ENCODE data around the gene XAB2.

XAB2 gene

GRCh38 chr19:7629347-7630054, at the start of gene XAB2, which contains the start of gene PET100 (continued):
- no peak for TF ChIP-seq ZNF768 (tag by site-specific recombination; IDR thresholded peaks at IDR 0.05)

DNA sequence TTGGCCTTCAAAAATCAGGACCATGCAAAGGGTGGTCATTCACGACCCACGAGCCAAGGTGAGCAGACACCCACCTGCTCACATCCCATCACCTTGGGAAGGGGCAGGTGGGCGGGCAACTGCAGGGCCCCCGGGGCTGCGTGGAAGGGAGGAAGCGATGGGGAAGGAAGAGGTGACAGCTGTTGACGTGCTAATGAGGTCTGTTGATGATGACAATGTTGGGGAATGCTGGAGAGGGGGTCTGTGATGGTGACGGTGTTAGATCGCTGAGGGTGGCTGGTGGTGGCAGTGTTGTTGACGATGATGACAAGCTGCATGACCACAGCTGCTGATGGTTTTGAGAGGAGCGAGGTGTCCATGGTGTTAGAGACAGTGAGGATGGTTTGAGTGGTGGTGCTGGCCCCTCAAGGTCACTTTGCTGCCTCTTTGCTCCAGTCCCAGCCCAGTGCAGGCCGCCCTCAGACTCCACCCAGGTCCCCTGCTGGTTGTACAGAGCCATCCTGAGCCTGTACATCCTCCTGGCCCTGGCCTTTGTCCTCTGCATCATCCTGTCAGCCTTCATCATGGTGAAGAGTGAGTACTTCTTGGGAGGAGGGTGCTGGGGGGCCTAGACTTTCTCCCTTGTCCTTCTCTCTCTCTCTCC, 48.4 kb upstream of the XAB2 start:
- H3K27ac ChIP-seq (ENCODE audit: extremely low read depth, low read depth, low read length), result no peak overlapping the region
- no peaks in the 10 kb centered on the region for H3K4me1 ChIP-seq (ENCODE audit: control insufficient read depth, insufficient read depth, low read length)
- H3K4me3 ChIP-seq (ENCODE audit: low read depth, low read length), result no peak overlapping the region
- peaks cover 0 to 9% of the 10 kb centered on the region in 2 experiments; a peak in 2 of 3 replicates for H3K36me3 ChIP-seq (ENCODE audit: control insufficient read depth in 2 of 2, insufficient read depth in 1 of 2, low read length in 2 of 2)
- ChIA-PET POLR2A (no interaction called here), CTCF (interaction anchor here (0.5 to 1.7 kb wide), 8 partner anchors 22 to 377 kb away, joined by 3 to 6 read pairs (median 3); no protein-coding TSS in a partner anchor)
- H3K9me3 ChIP-seq (ENCODE audit: control insufficient read depth, insufficient read depth, low read depth, low read length), result no peaks in the 10 kb centered on the region
- TF ChIP-seq ZFHX2 (tag by site-specific recombination; conservative IDR thresholded peaks at IDR 0.05) (0 out of 2 replicates have a peak, but pooled peaks have one; percentile 23), EGR2 (tag by site-specific recombination; IDR thresholded peaks at IDR 0.05; ENCODE audit: low read depth) (peak; percentile 39; the same call in 1 of the 2 replicates), GLI4 (tag by site-specific recombination; IDR thresholded peaks at IDR 0.05) (no peak), ZBTB1 (tag by site-specific recombination; IDR thresholded peaks at IDR 0.05) (no peak)

- Histone ChIP-seq H3K36me3 (ENCODE audit: control insufficient read depth in 2 of 2, insufficient read depth in 1 of 2, low read length in 2 of 2) (no peaks in the 10 kb centered on the region), H3K9me3 (ENCODE audit: control insufficient read depth, insufficient read depth, low read depth, low read length) (no peaks in the 10 kb centered on the region), H3K27ac (ENCODE audit: extremely low read depth, low read depth, low read length) (no peak within 1 kb of the TSS), H3K4me3 (ENCODE audit: low read depth, low read length) (no peak within 1 kb of the TSS), H3K4me1 (ENCODE audit: control insufficient read depth, insufficient read depth, low read length) (no peaks in the 10 kb centered on the region)
- POLR2A ChIA-PET, result no interaction called here
- CTCF ChIA-PET, result interaction anchor here (1.6 kb wide), 1 partner anchor 25 kb away, joined by 5 read pairs; no protein-coding TSS in a partner anchor
- TF ChIP-seq ZFHX2 (tag by site-specific recombination; conservative IDR thresholded peaks at IDR 0.05), result peak; percentile 58
- TF ChIP-seq CTCF (tag by site-specific recombination; IDR thresholded peaks at IDR 0.05), result no peak
- peak; percentile 46; the same call in 1 of the 2 replicates for TF ChIP-seq EGR2 (tag by site-specific recombination; IDR thresholded peaks at IDR 0.05; ENCODE audit: low read depth)
- no peak for TF ChIP-seq IKZF3 (tag by site-specific recombination; IDR thresholded peaks at IDR 0.05)
- no peak for TF ChIP-seq KLF9 (tag by site-specific recombination; IDR thresholded peaks at IDR 0.05; ENCODE audit: low read depth)
Observed at GRCh38 chr19:7676854-7677253, 47.5 kb upstream of the XAB2 start, which contains the start of gene MCEMP1. MCEMP1 (plus strand) TSS chr19:7677090; CDS start chr19:7677121, 31 bp downstream.

DNA sequence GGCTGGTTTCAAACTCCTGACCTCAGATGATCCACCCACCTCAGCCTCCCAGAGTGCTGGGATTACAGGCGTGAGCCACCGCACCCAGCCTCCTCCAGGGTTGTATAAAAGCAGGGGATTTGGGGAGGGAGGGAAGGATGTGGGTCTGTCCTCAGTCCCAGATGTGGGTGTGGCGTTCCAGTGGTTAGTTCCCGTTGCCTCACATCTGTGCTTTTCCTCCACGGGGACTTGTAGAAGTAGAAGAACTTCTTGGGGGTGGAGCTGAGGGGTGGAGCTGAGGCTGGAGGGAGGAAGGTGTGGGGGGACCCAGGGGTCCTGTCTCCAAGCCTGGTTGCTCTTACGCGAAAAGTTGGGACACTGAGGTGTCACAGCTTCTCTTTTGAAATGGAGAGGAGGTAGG, 47.0 kb upstream of the XAB2 start:
- H3K4me3 ChIP-seq (ENCODE audit: low read depth, low read length), result no peak overlapping the region
- CTCF ChIA-PET, result interaction anchor here (0.9 to 1.6 kb wide), 3 partner anchors 24 to 146 kb away, joined by 3 to 5 read pairs (median 3); no protein-coding TSS in a partner anchor
- no peak for TF ChIP-seq ZEB2 (tag by site-specific recombination; IDR thresholded peaks at IDR 0.05)
- 0 out of 2 replicates have a peak, but pooled peaks have one; percentile 12 for TF ChIP-seq KLF9 (tag by site-specific recombination; IDR thresholded peaks at IDR 0.05; ENCODE audit: low read depth)
- no peak for TF ChIP-seq ZFP37 (tag by site-specific recombination; IDR thresholded peaks at IDR 0.05)
- no peak for TF ChIP-seq ZNF768 (tag by site-specific recombination; IDR thresholded peaks at IDR 0.05)
- no peak for TF ChIP-seq ZNF274 (IDR thresholded peaks at IDR 0.05; ENCODE audit: low read length)
- no peak for TF ChIP-seq ZNF274 (tag by site-specific recombination; IDR thresholded peaks at IDR 0.05; ENCODE audit: borderline replicate concordance)
- TF ChIP-seq KLF1 (tag by site-specific recombination; IDR thresholded peaks at IDR 0.05), result 0 out of 2 replicates have a peak, but pooled peaks have one; percentile 23
- TF ChIP-seq ZNF792 (tag by site-specific recombination; IDR thresholded peaks at IDR 0.05), result no peak
- POLR2A ChIA-PET, result no interaction called here
- no peaks in the 10 kb centered on the region for H3K9me3 ChIP-seq (ENCODE audit: control insufficient read depth, insufficient read depth, low read depth, low read length)
- H3K27ac ChIP-seq (ENCODE audit: extremely low read depth, low read depth, low read length), result no peak overlapping the region
- no peaks in the 10 kb centered on the region for H3K36me3 ChIP-seq (ENCODE audit: control insufficient read depth in 2 of 2, insufficient read depth in 1 of 2, low read length in 2 of 2)
- no peaks in the 10 kb centered on the region for H3K4me1 ChIP-seq (ENCODE audit: control insufficient read depth, insufficient read depth, low read length)

Data from HEK293 (cell line).